Activated CD8-positive, alpha-beta memory T cell treated with anti-CD3 and anti-CD28 coated beads, Interleukin-2, amount 50 U/mL, for 4 hours (primary cell): ENCODE measurements around the gene HDAC6.

Experiments used
- DNase-seq: peaks from one replicate; pipeline ENCODE4 v3.0.0-alpha.2; 2020

The HDAC6 gene

GRCh38 chrX:48801280-48802088 is at the start of gene HDAC6:
Gene HDAC6, plus strand, starts transcription at chrX:48802067. Its CDS starts 626 bp downstream, at chrX:48802693.
- peak; percentile 92 for DNase-seq

- no peak for DNase-seq
Measured at GRCh38 chrX:48752498-48752897, 49.4 kb upstream of the HDAC6 start.

GRCh38 chrX:48753708-48754228 is 48.1 kb upstream of the HDAC6 start:
- DNase-seq: no peak

- no peak for DNase-seq
Measured at GRCh38 chrX:48754238-48754637, 47.6 kb upstream of the HDAC6 start.

- no peak for DNase-seq
Measured at GRCh38 chrX:48761674-48762471, 40.0 kb upstream of the HDAC6 start, which contains the start of gene GLOD5. Gene GLOD5, plus strand, starts transcription at chrX:48761747. Its CDS starts 44 bp downstream, at chrX:48761791.

GRCh38 chrX:48769230-48769629 is 32.6 kb upstream of the HDAC6 start:
- DNase-seq: no peak

GRCh38 chrX:48770296-48770695 is 31.6 kb upstream of the HDAC6 start:
- DNase-seq: no peak

- no peak for DNase-seq
Measured at GRCh38 chrX:48772602-48773001, 29.3 kb upstream of the HDAC6 start.

- DNase-seq: no peak
Measured at GRCh38 chrX:48776818-48777439, 24.9 kb upstream of the HDAC6 start.

GRCh38 chrX:48779399-48779798 is 22.5 kb upstream of the HDAC6 start:
- DNase-seq: no peak

GRCh38 chrX:48781705-48782104 is 20.2 kb upstream of the HDAC6 start:
- no peak for DNase-seq

GRCh38 chrX:48782216-48782615 is 19.7 kb upstream of the HDAC6 start:
- no peak for DNase-seq

- DNase-seq: no peak
Measured at GRCh38 chrX:48782795-48783194, 19.1 kb upstream of the HDAC6 start.

GRCh38 chrX:48784726-48785125 is 17.1 kb upstream of the HDAC6 start:
- no peak for DNase-seq

- DNase-seq: no peak
Measured at GRCh38 chrX:48785186-48785539, 16.7 kb upstream of the HDAC6 start.

- DNase-seq: no peak
Measured at GRCh38 chrX:48785540-48786214, 16.2 kb upstream of the HDAC6 start.

GRCh38 chrX:48786341-48786800 is 15.5 kb upstream of the HDAC6 start, which contains the start of gene GATA1:
Gene GATA1, plus strand, starts transcription at chrX:48786590. Its CDS starts 4,520 bp downstream, at chrX:48791110.
- DNase-seq: no peak

- DNase-seq: no peak
Measured at GRCh38 chrX:48786825-48787504, 14.9 kb upstream of the HDAC6 start.

GRCh38 chrX:48787505-48788443 is 14.1 kb upstream of the HDAC6 start:
- no peak for DNase-seq

- DNase-seq: no peak
Measured at GRCh38 chrX:48789366-48790220, 12.3 kb upstream of the HDAC6 start.
